ENCODE measurements around the gene PALLD. TPM values are rescaled to one million over a fixed set of nuclear protein-coding genes. Genes with fewer than 3 reads are reported as not detected.

The PALLD gene
- total RNA-seq, 1 experiment from 2014 or later: 18.3 TPM

- Histone ChIP-seq H3K4me1 (ENCODE audit: insufficient read depth, low read length) (peaks cover 3% of the 10 kb centered on the region; the same call in 1 of the 2 replicates), H3K9ac (ENCODE audit: extremely low read depth, insufficient read length, low read length) (no peak overlapping the region), H2BK12ac (ENCODE audit: insufficient read length, low read depth, low read length) (no peak overlapping the region), H3K4me2 (ENCODE audit: insufficient read depth, insufficient read length, low read length) (no peak overlapping the region), H3K18ac (ENCODE audit: insufficient read length, low read depth, low read length) (no peak overlapping the region), H3T11ph (ENCODE audit: low read length) (no peak overlapping the region), H2BK20ac (ENCODE audit: low read depth, low read length, poor library complexity, severe bottlenecking) (no peak overlapping the region), H2AK5ac (ENCODE audit: insufficient read length, low read length) (no peak overlapping the region), H4K5ac (ENCODE audit: insufficient read length, low read depth, low read length) (no peak overlapping the region), H4K8ac (replicated peaks; ENCODE audit: insufficient read length, low read depth, low read length) (no peak overlapping the region), H4K20me1 (ENCODE audit: control insufficient read depth, insufficient read depth, insufficient read length) (no peaks in the 10 kb centered on the region), H2BK120ac (ENCODE audit: low read depth, low read length, poor library complexity, severe bottlenecking) (no peak overlapping the region), H3K23ac (ENCODE audit: insufficient read length, low read depth, low read length) (no peak overlapping the region), H3K23me2 (ENCODE audit: insufficient read length, low read depth, low read length, poor library complexity, severe bottlenecking) (no peaks in the 10 kb centered on the region), H2BK15ac (ENCODE audit: low read depth, low read length) (no peak overlapping the region), H4K91ac (ENCODE audit: insufficient read length, low read depth, low read length) (no peak overlapping the region), H3K9me3 (ENCODE audit: control insufficient read depth, low read depth, low read length) (no peaks in the 10 kb centered on the region), H3K56ac (ENCODE audit: insufficient read length, low read depth, low read length) (no peak overlapping the region), H3K79me2 (ENCODE audit: insufficient read depth, low read length) (no peaks in the 10 kb centered on the region), H3K4ac (ENCODE audit: low read depth, low read length) (no peak overlapping the region), H2AFZ (ENCODE audit: low read length) (no peak overlapping the region), H3K27ac (ENCODE audit: insufficient read length, low read depth, low read length) (no peak overlapping the region), H3K79me1 (ENCODE audit: insufficient read depth, low read depth, low read length, poor library complexity, severe bottlenecking) (no peaks in the 10 kb centered on the region), H3K14ac (ENCODE audit: insufficient read depth, low read length) (no peak overlapping the region), H3K27me3 (ENCODE audit: insufficient read depth, low read length) (no peaks in the 10 kb centered on the region), H2BK5ac (ENCODE audit: insufficient read length, low read length) (no peak overlapping the region)
- WGBS (ENCODE audit: extremely low coverage, insufficient read length, low lambda C conversion rate): no CpG with 5 or more reads among the region's 6 CpGs
- H3K27me3 Mint-ChIP-seq (ENCODE audit: low read depth): no peaks in the 10 kb centered on the region
- H3K4me1 Mint-ChIP-seq: peaks cover 22 to 23% of the 10 kb centered on the region in 2 experiments
- no peak overlapping the region for H3K27ac Mint-ChIP-seq
- H3K4me3 Mint-ChIP-seq: no peak overlapping the region
- peaks cover 2 to 22% (median 6%) of the 10 kb centered on the region in 3 experiments; a peak in 4 of 7 replicates for H3K36me3 Mint-ChIP-seq (ENCODE audit: insufficient read depth in 1 of 3, low read depth in 3 of 3)
- peaks cover 7 to 17% of the 10 kb centered on the region in 2 experiments; a peak in 4 of 5 replicates for H3K9me3 Mint-ChIP-seq
- no peak for TF ChIP-seq CTCF (conservative IDR thresholded peaks at IDR 0.05)
- DNase-seq: no peak
Measured at GRCh38 chr4:168731006-168731636, 234.3 kb downstream of the PALLD start.

Measured in H9 (cell line).